ENCODE results near the gene KLHL22. TPM values are rescaled to one million over a fixed set of nuclear protein-coding genes. Genes with fewer than 3 reads are reported as not detected.
"Not testable (repeated sequence)": the region's sequence is repeated elsewhere in the genome, so short reads cannot be mapped to it uniquely, and the experiment has no call there.

KLHL22 gene
- total and polyA plus RNA-seq, 2 of the 13 experiments (the other 11 are each of a cell fraction or from before 2014, with no cell fraction given), result 10.9 to 14.8 TPM

- POLR2A ChIA-PET, result not testable (repeated sequence)
Observed at GRCh38 chr22:20504293-20504922, 8.8 kb upstream of the KLHL22 start.

GRCh38 chr22:20503816-20504215, 8.2 kb upstream of the KLHL22 start:
- H3K4me2 ChIP-seq (ENCODE audit: low read depth, low read length), result no peak overlapping the region
- no peak overlapping the region for H3K27ac ChIP-seq (ENCODE audit: extremely low read length, insufficient read depth, low read length)
- H4K20me1 ChIP-seq (ENCODE audit: insufficient read depth, low read length), result peaks cover 2% of the 10 kb centered on the region; the same call in 1 of the 2 replicates
- peaks cover 0 to 4% of the 10 kb centered on the region in 2 experiments; a peak in 1 of 5 replicates for H3K27me3 ChIP-seq (ENCODE audit: control insufficient read depth in 1 of 2, insufficient read depth in 2 of 2, low read length in 2 of 2)
- H3K4me1 ChIP-seq (ENCODE audit: insufficient read depth, low read length), result peaks cover 10% of the 10 kb centered on the region
- 83% methylated on average over 2 of the region's 2 CpGs for WGBS (ENCODE audit: low lambda C conversion rate)
- no peak overlapping the region for H2AFZ ChIP-seq (ENCODE audit: low read length)
- no peak overlapping the region for H3K9ac ChIP-seq (ENCODE audit: insufficient read depth, low read depth, low read length)
- intact Hi-C loops (cut with micrococcal nuclease; ENCODE audit: unreplicated experiment) (no loop called here), in situ Hi-C loops (cut with HindIII; ENCODE audit: extremely low pct_ligation_motif_present, low pct_unique_long_range_greater_than_20kb) (no loop called here)
- POLR2A ChIA-PET, result no interaction called here
- TF ChIP-seq SKI (IDR thresholded peaks at IDR 0.05; ENCODE audit: partially characterized antibody), result no peak
- no peaks in the 10 kb centered on the region; a peak in 1 of 5 replicates for H3K36me3 ChIP-seq (replicated peaks in 1 of 2; ENCODE audit: control insufficient read depth in 1 of 2, insufficient read depth in 2 of 2, low read length in 2 of 2)
- BruUV-seq (replicated peaks), result no TSS peak
- H3K79me2 ChIP-seq (ENCODE audit: insufficient read depth, low read length), result peaks cover 14% of the 10 kb centered on the region
- FAIRE-seq (no peak), ATAC-seq (no peak), DNase-seq (ENCODE audit: low spot score) (no peak)
- no peak overlapping the region for H3K4me3 ChIP-seq (replicated peaks in 1 of 3; ENCODE audit: insufficient read depth in 1 of 3, low read depth in 2 of 3, low read length in 3 of 3)
- H3K9me3 ChIP-seq (ENCODE audit: low read length), result no peaks in the 10 kb centered on the region
- CTCF ChIA-PET (ENCODE audit: low intra/inter-chr PET ratio, low total read pairs), result no interaction called here

More at GRCh38 chr22:20504293-20504922, 8.8 kb upstream of the KLHL22 start:
- DNase-seq (ENCODE audit: low spot score); H3K36me3 ChIP-seq (replicated peaks in 1 of 2; ENCODE audit: control insufficient read depth in 1 of 2, insufficient read depth in 2 of 2, low read length in 2 of 2); in situ Hi-C loops (cut with HindIII; ENCODE audit: extremely low pct_ligation_motif_present, low pct_unique_long_range_greater_than_20kb); BruUV-seq (replicated peaks); H3K4me2 ChIP-seq (ENCODE audit: low read depth, low read length); ATAC-seq; H3K4me3 ChIP-seq (replicated peaks in 1 of 3; ENCODE audit: insufficient read depth in 1 of 3, low read depth in 2 of 3, low read length in 3 of 3); H3K9me3 ChIP-seq (ENCODE audit: low read length); H3K27me3 ChIP-seq (ENCODE audit: control insufficient read depth in 1 of 2, insufficient read depth in 2 of 2, low read length in 2 of 2); H3K27ac ChIP-seq (ENCODE audit: extremely low read length, insufficient read depth, low read length); H3K9ac ChIP-seq (ENCODE audit: insufficient read depth, low read depth, low read length); H2AFZ ChIP-seq (ENCODE audit: low read length); H4K20me1 ChIP-seq (ENCODE audit: insufficient read depth, low read length); CTCF ChIA-PET (ENCODE audit: low intra/inter-chr PET ratio, low total read pairs); intact Hi-C loops (cut with micrococcal nuclease; ENCODE audit: unreplicated experiment); FAIRE-seq: not testable (repeated sequence)
- H3K4me1 ChIP-seq (ENCODE audit: insufficient read depth, low read length), result peaks cover 16% of the 10 kb centered on the region
- WGBS (ENCODE audit: low lambda C conversion rate), result 63% methylated on average over 5 of the region's 5 CpGs
- H3K79me2 ChIP-seq (ENCODE audit: insufficient read depth, low read length), result peaks cover 20% of the 10 kb centered on the region

Measured in HepG2 (cell line).